ENCODE data around the gene SV2C. TPM values are rescaled to one million over a fixed set of nuclear protein-coding genes. Genes with fewer than 3 reads are reported as not detected.
"Not testable (repeated sequence)": the region's sequence is repeated elsewhere in the genome, so short reads cannot be mapped to it uniquely, and the experiment has no call there.

The SV2C gene
- polyA plus RNA-seq, 3 donors: 0.06 to 0.10 (median 0.07) TPM

- no peak for DNase-seq (ENCODE audit: low read depth in 3 of 3, low spot score in 2 of 3)
Observed at GRCh38 chr5:76292620-76293322, 209.6 kb downstream of the SV2C start.

DNA sequence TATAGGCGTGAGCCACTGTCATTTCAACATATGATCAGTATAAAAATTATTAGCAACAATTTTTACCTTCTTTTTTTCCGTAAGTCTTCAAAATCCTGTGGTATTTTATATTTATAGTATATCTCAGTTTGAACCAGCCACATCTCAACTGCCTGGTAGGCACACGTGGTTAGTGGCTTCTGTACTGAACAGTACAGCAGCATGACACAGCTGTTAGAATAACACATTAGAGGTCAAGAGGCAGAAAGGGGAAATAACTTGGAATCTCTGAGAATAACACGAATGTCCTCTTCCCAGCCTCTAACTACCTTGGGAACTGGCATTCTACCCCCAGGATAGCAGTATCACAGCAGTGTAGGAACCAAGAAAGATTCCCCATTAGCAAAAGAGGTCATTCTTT lies 211.4 kb downstream of the SV2C start:
- no peak for DNase-seq (ENCODE audit: low read depth in 3 of 3, low spot score in 2 of 3)

GRCh38 chr5:76298852-76299251 lies 215.7 kb downstream of the SV2C start:
- no peak for DNase-seq (ENCODE audit: low read depth in 3 of 3, low spot score in 2 of 3)

DNA sequence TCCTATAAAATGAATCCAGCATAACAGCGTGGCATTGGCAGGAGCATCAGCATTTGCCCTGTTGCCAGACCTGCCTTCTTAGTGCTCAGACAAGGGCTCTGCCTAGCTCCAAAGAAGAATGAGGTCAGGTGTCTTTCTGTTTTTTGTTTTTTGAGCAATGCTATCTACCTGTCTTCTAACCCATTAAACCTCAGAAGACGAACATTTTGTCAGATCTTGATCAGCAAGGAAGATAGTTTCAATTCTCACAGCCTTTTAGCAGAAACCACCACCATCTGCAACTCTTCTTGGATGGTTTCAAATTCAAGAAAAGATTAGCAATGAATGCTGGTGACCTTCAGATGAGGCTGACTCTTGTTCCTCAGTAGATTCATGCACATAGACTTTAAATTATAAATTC lies 216.4 kb downstream of the SV2C start:
- DNase-seq (ENCODE audit: low read depth in 3 of 3, low spot score in 2 of 3): no peak

DNA sequence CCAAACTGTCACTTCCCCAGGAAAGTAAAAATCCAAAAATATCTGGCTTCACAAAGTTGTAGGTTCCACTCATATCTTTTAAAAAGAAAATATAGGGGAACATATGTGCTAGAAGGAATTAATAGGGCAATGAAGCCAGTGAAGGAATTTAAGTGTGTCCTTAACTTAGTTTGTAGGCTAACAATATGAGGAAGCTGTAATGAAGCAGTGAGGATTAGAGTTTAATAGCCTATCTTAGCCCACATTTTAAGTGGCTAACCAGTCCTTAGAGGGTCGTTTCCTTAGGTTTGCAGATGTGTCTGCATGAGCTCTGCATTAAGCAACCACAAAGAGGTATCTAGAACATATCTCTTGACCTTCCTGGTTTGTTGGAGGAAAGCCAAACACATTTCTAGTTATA lies 218.7 kb downstream of the SV2C start:
- DNase-seq (ENCODE audit: low read depth in 3 of 3, low spot score in 2 of 3): not testable (repeated sequence)

DNA sequence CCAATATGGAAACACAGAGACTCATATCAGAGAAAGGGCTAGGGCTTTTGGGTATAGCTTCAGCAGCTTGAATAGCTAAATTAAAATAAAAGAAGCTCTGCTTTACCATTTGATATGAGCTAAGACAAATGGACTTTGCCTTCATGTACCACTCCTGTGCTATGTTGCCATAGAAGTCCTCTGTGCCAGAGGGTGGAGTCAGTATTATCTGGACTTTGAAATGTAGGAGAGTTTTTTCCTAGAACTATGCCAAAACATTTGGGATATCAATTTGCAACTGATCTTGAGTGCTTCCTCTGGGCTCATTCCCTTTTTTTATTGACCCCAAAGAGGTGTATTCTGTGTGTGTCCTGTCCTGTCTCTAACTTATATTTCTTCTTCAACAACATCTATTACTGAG lies 219.5 kb downstream of the SV2C start:
- DNase-seq (ENCODE audit: low read depth in 3 of 3, low spot score in 2 of 3): not testable (repeated sequence)

DNA sequence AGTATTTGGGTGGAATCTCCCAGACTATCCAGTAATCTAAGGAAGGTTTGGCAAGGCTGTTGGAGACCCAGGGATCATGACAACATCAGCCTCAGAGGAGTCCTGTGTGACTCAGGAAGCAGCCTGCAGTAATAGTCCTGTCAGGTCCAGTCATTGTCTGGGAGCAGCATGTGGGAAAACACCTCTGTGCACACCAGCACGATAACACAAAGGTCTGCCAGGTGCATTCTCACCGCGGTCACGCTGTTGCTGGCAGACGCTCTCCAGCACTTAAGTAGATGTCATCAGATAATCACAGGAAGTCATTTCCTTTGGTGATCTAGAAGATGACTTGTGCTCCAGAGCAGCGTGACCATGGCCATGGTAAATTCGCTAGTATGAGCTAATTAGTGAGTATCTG lies 220.7 kb downstream of the SV2C start:
- DNase-seq (ENCODE audit: low read depth in 3 of 3, low spot score in 2 of 3): no peak

- DNase-seq (ENCODE audit: low read depth in 3 of 3, low spot score in 2 of 3): no peak
Observed at GRCh38 chr5:76305269-76305668, 222.1 kb downstream of the SV2C start.

DNA sequence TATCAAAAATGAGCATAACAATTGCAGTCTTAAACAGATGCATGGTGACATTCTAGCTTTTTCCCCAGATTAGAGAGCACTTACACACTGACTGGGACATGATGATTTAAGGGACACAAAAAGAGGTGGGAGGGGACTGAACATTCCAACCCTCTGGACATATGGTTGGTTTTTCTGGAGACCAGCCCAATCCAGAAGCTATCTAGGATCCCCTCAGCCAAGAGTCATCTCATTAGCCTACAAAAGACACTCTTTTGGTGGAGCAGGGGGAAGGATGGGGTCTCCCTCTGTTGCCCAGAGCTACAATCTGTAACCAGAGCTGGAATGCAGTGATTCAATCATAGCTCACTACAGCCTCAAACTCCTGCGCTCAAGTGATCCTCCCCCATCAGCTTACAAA lies 222.6 kb downstream of the SV2C start:
- DNase-seq (ENCODE audit: low read depth in 3 of 3, low spot score in 2 of 3): no peak

DNA sequence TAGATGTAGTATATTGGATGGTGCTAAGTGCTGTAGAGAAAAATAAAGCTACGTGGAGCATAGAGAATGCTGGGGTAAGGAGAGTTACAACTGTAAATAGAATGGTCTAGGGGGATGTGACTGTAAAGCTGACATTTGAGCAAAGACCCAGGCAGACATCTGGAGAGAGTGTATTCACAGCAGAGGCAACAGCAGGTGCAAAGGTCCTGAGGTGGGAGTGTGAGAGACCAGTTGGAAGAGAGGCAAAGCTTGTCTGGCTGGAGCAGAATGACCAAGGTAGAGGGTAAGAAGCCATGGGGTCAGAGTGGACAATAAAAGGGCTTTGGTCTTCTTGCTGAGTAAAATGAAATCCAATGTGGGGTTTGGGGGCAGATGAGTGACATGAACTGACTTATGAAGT lies 227.0 kb downstream of the SV2C start:
- DNase-seq (ENCODE audit: low read depth in 3 of 3, low spot score in 2 of 3): no peak

DNA sequence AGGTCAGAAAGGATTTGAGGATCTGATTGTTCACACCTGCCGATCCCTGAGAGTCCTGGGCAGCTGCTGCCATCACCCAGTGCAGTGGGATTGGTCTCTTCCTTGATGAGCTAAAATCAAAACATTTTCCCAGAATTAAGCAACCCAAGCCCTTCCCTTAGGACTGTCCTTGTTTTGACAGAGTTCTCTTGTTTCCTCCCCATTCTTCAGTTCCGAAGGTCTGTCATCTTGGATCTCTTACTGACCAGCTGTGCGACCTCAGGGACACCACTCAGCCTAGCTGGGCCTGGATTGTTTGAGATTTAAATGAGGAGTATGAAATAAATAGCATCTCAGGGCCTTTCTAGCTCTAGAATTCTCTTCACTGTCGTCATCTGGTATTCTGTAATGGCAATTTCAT lies 229.6 kb downstream of the SV2C start:
- no peak for DNase-seq (ENCODE audit: low read depth in 3 of 3, low spot score in 2 of 3)

DNA sequence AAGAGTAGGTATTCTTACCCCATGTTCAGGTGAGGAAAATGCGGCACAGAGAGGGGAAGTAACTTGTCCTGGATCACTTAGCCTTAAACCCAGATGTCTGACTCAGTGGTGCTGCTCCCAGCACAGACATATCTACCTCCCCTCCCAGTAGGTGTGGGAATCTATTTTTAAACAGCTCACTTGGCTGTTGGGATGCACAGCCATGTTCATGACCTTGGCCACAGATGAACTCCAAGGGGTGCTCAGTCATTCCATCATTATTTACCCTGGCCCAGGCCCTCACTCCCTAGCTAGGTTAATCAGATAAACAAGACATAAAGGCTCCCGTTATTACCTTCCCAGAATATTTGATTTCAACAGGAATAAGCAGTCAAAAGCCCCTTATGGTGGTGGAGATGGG lies 231.5 kb downstream of the SV2C start:
- DNase-seq (ENCODE audit: low read depth in 3 of 3, low spot score in 2 of 3): no peak

DNA sequence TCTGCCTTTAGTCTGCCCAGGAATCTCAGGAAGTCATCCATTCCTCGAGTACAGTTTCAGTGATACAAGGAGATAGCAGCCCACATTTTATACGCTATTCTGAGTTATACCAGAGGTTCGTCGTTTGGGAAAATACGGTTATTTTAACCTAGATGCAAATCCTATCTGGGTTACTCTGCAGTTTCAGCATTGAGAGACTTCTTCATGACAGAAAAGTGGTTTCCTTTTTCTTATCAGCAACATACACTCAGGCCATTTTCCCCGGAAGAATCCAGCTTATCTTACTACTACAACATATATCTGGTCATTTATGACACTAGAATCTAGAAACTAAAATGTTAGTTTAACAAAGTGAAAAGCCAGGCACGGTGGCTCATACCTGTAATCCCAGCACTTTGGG lies 236.5 kb downstream of the SV2C start:
- no peak for DNase-seq (ENCODE audit: low read depth in 3 of 3, low spot score in 2 of 3)

DNA sequence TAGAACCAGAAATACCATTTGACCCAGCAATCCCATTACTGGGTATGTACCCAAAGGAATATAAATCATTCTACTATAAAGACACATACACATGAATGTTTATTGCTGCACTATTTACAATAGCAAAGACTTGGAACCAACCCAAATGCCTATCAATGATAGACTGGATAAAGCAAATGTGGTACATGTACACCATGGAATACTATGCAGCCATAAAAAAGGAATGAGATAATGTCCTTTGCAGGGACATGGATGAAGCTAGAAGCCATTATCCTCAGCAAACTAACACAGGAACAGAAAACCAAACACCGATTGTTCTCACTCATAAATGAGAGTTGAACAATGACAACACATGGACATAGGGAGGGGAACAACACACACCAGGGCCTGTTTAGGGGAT lies 240.3 kb downstream of the SV2C start:
- DNase-seq (ENCODE audit: low read depth in 3 of 3, low spot score in 2 of 3): not testable (repeated sequence)

- no peak for DNase-seq (ENCODE audit: low read depth in 3 of 3, low spot score in 2 of 3)
Observed at GRCh38 chr5:76325326-76325725, 242.1 kb downstream of the SV2C start.

DNA sequence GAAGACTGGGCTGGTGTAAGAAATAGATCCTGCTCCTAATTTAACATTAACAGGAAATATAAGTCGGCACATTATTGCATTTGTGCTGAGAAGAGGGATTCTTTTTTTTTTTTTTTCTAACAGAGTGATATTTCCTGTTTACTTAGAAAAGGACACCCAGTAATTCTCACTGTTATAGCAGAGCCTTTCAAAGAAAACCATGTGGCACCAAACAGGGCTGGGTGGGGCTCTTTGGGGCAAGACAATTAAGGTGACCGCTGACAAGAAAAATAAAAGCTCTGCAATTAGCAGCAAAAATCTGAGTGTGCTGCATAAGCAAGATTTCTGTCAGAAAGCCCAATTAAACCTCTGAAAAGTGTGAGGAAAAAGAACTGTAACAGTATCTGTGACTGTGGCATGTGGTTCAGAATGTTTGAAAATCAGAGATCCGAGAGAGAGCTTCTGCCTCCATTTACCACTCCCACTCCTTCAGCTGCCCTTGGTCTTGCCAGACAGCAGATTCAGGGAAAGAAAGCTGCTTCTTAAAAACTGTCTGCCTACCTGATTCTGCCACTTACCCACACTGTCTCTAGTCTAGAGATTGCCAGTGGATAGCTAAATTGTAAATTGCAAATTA lies 242.8 kb downstream of the SV2C start:
- DNase-seq (ENCODE audit: low read depth in 3 of 3, low spot score in 2 of 3): no peak

DNA sequence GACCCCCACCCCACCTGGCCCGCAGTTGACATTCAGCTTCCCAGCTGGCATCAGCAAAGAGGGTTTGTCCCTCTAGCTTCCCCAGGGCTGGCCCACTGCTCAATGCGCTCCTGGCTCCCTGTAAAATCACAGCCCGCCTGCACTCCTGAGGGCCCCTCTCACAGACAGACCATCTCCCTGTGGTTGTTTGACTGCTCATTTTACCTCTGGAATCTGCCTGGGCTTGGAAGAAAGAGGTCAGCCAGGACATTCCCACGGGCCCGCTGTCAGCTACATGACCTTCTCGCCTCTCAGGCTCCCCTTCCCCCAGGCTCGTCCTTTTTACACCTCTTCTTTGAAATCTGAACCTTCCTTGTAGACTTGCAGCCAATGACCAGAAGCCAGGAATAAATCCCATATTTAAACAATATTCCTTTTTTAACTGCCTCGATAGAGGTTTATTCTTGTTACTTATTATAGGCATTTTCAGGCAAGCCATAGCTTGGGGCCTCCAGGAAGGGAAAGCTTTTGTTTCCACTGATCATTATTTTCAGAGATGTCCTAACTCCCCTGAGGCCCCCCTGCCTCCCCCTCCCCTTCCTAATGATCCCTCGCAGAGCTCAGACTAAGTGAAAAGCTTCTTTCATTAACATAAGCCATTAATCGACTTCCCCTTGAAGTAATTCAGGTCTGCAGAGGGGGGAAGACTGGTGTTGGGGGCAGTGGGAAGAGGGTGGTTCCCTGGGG lies 243.6 kb downstream of the SV2C start:
- DNase-seq (ENCODE audit: low read depth in 3 of 3, low spot score in 2 of 3): no peak

DNA sequence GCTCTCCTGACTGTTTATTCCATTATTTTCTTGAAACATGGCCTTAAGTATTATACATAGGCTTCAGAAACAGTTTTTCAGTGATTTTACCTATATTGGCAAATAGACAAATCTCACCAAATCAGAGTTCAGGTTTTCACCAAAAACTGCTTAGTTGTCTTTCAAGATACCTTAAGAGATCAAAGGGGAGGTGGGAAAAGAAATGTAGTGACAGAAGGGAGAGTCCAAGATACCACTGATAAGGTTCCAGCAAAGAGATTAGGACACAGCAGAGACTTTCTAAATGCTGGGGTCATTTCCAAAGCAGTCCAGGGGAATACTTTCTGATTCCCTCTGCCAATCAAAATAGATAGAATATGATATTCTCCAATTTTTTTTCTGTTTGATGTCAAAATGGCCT lies 246.2 kb downstream of the SV2C start:
- DNase-seq (ENCODE audit: low read depth in 3 of 3, low spot score in 2 of 3): no peak

DNA sequence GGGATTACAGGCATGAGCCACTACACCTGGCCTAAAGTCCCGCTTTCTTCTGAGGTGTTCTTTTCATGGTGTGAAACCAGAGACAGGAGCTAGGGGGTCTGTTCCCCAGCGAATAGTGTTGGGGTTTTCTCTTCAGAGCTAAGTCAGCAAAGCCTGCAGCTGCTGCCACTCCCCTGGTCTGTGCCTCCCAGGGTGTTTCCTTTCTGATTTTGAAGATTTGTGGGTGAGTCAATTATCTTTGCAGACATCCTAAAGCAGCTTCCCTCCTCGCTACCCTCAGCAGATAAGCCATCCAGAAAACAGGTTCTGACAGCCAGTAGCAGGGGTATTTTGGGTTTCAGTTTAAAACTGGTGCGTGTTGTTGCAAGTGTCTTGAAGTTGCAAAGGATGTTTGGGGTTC lies 247.9 kb downstream of the SV2C start:
- DNase-seq (ENCODE audit: low read depth in 3 of 3, low spot score in 2 of 3): no peak

DNA sequence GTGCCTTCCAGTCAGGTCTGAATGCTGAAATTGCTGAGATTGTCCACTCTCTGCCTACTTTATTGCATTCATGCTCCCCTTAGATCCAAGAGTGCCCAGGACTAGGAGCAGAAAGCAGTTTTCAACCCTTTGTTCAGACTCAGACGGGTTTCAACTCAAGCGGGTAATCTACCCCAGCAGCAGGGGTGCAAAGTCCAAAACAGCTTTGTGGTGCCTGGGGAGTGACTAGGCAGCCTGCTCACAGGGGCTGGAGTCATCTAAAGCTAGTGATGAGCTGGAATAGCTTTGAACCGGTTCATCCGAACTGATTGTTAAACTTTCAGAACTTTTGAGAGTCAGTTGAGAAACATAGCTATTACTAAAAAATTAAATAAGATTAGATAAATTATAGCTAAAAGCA lies 248.9 kb downstream of the SV2C start:
- DNase-seq (ENCODE audit: low read depth in 3 of 3, low spot score in 2 of 3): no peak

GRCh38 chr5:76332611-76333205 lies 249.5 kb downstream of the SV2C start:
- DNase-seq (ENCODE audit: low read depth in 3 of 3, low spot score in 2 of 3): no peak

DNA sequence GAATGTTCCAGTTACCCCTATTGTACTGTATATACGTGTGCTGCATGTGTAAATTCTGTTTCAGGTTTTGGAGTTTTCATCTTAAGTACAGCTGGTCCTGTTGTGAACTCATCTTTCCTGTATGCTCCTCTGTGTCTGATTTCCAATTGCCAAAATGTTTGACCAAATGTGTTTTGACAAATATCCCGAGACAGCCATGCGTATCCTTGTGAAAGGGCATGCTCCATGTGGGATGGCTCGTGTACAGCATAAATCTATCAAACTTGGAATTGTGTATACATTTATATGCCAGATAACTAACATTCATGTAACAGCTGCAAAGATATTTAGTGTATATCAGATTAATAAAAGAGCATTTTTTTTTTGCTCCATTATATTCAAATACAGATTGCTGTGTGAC lies 250.4 kb downstream of the SV2C start:
- DNase-seq (ENCODE audit: low read depth in 3 of 3, low spot score in 2 of 3): no peak

All from right renal cortex interstitium (tissue), 3 donors.